Transverse colon (tissue), 3 donors: ENCODE data around the gene F11R.
"Not testable (repeated sequence)": the region's sequence is repeated elsewhere in the genome, so short reads cannot be mapped to it uniquely, and the experiment has no call there.

Experiments
- EP300 ChIP-seq: sonication (generic); formaldehyde crosslinking; IDR thresholded peaks from one replicate; pipeline ENCODE4 v1.6.1; 2017; ENCODE audit warnings: antibody characterized with exemption, low read depth
- TF ChIP-seq, protein P1 (sequence below), 5 experiments: fragments of 200-600 bp in 3 of 5; fragments of 450-650 bp in 2 of 5; sonication (generic) in 3 of 5; IDR thresholded peaks; 1 replicate in 2 of 5; 2 replicates in 3 of 5; pipeline ENCODE4 v1.5.1; 2016 to 2017; ENCODE audit warnings: antibody characterized with exemption in 5 of 5, inconsistent platforms in 3 of 5, mild to moderate bottlenecking in 2 of 5, moderate library complexity in 1 of 5

DNA sequence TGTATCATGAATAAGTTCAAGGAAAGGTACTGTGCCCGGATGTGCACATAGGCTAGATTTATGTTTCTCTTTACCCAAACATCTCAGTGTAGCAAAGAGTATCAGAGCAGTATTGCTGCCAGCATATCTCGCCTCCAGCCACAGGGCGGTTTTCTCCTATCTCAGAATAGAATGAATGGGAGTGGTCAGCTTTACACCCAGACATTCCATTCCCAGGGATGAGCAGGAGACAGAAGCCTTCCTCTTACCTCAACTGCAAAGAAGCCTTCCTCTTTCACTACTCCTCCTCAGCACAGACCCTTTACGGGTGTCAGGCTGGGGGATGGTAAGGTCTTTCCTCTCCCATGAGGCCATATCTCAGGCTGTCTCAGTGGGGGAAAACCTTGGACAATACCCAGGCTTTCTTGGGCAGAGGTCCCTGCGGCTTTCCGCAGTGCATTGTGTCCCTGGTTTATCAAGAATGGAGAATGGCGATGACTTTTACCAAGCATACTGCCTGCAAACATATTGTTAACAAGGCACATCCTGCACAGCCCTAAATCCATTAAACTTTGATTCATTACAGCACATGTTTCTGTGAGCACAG, 73.7 kb downstream of the F11R start:
- TF ChIP-seq, protein P1, sequence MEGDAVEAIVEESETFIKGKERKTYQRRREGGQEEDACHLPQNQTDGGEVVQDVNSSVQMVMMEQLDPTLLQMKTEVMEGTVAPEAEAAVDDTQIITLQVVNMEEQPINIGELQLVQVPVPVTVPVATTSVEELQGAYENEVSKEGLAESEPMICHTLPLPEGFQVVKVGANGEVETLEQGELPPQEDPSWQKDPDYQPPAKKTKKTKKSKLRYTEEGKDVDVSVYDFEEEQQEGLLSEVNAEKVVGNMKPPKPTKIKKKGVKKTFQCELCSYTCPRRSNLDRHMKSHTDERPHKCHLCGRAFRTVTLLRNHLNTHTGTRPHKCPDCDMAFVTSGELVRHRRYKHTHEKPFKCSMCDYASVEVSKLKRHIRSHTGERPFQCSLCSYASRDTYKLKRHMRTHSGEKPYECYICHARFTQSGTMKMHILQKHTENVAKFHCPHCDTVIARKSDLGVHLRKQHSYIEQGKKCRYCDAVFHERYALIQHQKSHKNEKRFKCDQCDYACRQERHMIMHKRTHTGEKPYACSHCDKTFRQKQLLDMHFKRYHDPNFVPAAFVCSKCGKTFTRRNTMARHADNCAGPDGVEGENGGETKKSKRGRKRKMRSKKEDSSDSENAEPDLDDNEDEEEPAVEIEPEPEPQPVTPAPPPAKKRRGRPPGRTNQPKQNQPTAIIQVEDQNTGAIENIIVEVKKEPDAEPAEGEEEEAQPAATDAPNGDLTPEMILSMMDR (IDR thresholded peaks at IDR 0.05): not testable (repeated sequence)
- TF ChIP-seq EP300: not testable (repeated sequence)
